WTC11 (cell line): Measurements from ENCODE around the gene SPATA2. TPM values are rescaled to one million over a fixed set of nuclear protein-coding genes. Genes with fewer than 3 reads are reported as not detected.

Source experiments
- ATAC-seq: fragments of 200-7000 bp; cut with Tn5 transposase; 2 replicates; pipeline ENCODE4 v1.10.0; 2021; ENCODE audit warnings: mild to moderate bottlenecking, moderate library complexity
- CTCF ChIA-PET: fragments of 300-600 bp; sonication (Branson Sonifier 250); formaldehyde crosslinking; loops from one replicate; lab custom pipeline; 2021; ENCODE audit warnings: antibody characterized with exemption; lab: Charles Lee
- POLR2A ChIA-PET: fragments of 350-600 bp; sonication (Branson Sonifier 250); formaldehyde crosslinking; loops from one replicate; lab custom pipeline; 2021; ENCODE audit warnings: antibody characterized with exemption; lab: Charles Lee
- DNase-seq: peaks from one replicate; pipeline ENCODE4 v3.0.0; 2021; ENCODE audit warnings: low spot score
- H3K27ac Mint-ChIP-seq: 2 replicates; pipeline ENCODE4 v1.8.0; 2021; ENCODE audit warnings: mixed read lengths
- H3K27me3 Mint-ChIP-seq: 2 replicates; pipeline ENCODE4 v1.8.0; 2021; ENCODE audit warnings: low read depth, mild to moderate bottlenecking, moderate library complexity, mixed read lengths
- H3K36me3 Mint-ChIP-seq: 2 replicates; pipeline ENCODE4 v1.8.0; 2021; ENCODE audit warnings: mixed read lengths
- H3K4me1 Mint-ChIP-seq: 2 replicates; pipeline ENCODE4 v1.8.0; 2022; ENCODE audit warnings: mixed read lengths
- H3K4me3 Mint-ChIP-seq: 2 replicates; pipeline ENCODE4 v1.8.0; 2021; ENCODE audit warnings: mild to moderate bottlenecking, moderate library complexity, mixed read lengths
- H3K9me3 Mint-ChIP-seq: 2 replicates; pipeline ENCODE4 v1.8.0; 2021; ENCODE audit warnings: mixed read lengths
- CREM ChIP-seq: sonication (generic); formaldehyde crosslinking; IDR thresholded peaks from 2 replicates; pipeline ENCODE4 v1.8.1; 2022; ENCODE audit warnings: mild to moderate bottlenecking, missing genetic modification reagents, moderate library complexity
- E2F5 ChIP-seq: sonication (generic); formaldehyde crosslinking; IDR thresholded peaks from 2 replicates; pipeline ENCODE4 v1.8.1; 2022; ENCODE audit warnings: mild to moderate bottlenecking, moderate library complexity, missing genetic modification reagents
- ETV6 ChIP-seq: sonication (generic); formaldehyde crosslinking; IDR thresholded peaks from 2 replicates; pipeline ENCODE4 v1.8.1; 2022; ENCODE audit warnings: mild to moderate bottlenecking, missing genetic modification reagents
- FOXP1 ChIP-seq: sonication (generic); formaldehyde crosslinking; IDR thresholded peaks from 2 replicates; pipeline ENCODE4 v1.8.0; 2022; ENCODE audit warnings: missing genetic modification reagents, mild to moderate bottlenecking, moderate library complexity, borderline replicate concordance
- GABPB1 ChIP-seq: sonication (generic); formaldehyde crosslinking; IDR thresholded peaks from 2 replicates; pipeline ENCODE4 v1.8.1; 2023; ENCODE audit warnings: mild to moderate bottlenecking, missing genetic modification reagents
- HMGXB4 ChIP-seq: sonication (generic); formaldehyde crosslinking; IDR thresholded peaks from 2 replicates; pipeline ENCODE4 v1.8.1; 2023; ENCODE audit warnings: mild to moderate bottlenecking, moderate library complexity, missing genetic modification reagents
- MAX ChIP-seq: sonication (generic); formaldehyde crosslinking; IDR thresholded peaks from 2 replicates; pipeline ENCODE4 v1.8.0; 2022; ENCODE audit warnings: mild to moderate bottlenecking, missing genetic modification reagents
- MXD4 ChIP-seq: fragments of 250-450 bp; sonication (Bioruptor Pico); IDR thresholded peaks from 2 replicates; pipeline ENCODE4 v1.8.0; 2021; ENCODE audit warnings: mild to moderate bottlenecking, moderate library complexity, borderline replicate concordance
- NR1H2 ChIP-seq: sonication (generic); formaldehyde crosslinking; IDR thresholded peaks from 2 replicates; pipeline ENCODE4 v1.9.0; 2021; ENCODE audit warnings: mild to moderate bottlenecking, moderate library complexity, missing genetic modification reagents
- NR2C2 ChIP-seq: sonication (generic); formaldehyde crosslinking; IDR thresholded peaks from 2 replicates; pipeline ENCODE4 v1.8.0; 2022; ENCODE audit warnings: mild to moderate bottlenecking, missing genetic modification reagents
- RELA ChIP-seq: sonication (generic); formaldehyde crosslinking; IDR thresholded peaks from 2 replicates; pipeline ENCODE4 v1.8.1; 2022; ENCODE audit warnings: missing genetic modification reagents, mild to moderate bottlenecking, borderline replicate concordance
- SOX15 ChIP-seq: fragments of 250-450 bp; sonication (Bioruptor Pico); IDR thresholded peaks from 2 replicates; pipeline ENCODE4 v1.9.0; 2021; ENCODE audit warnings: mild to moderate bottlenecking
- USF2 ChIP-seq: sonication (generic); formaldehyde crosslinking; IDR thresholded peaks from 2 replicates; pipeline ENCODE4 v1.8.1; 2023; ENCODE audit warnings: mild to moderate bottlenecking, missing genetic modification reagents, moderate library complexity
- ZNF121 ChIP-seq: sonication (generic); formaldehyde crosslinking; IDR thresholded peaks from 2 replicates; pipeline ENCODE4 v1.8.0; 2023; ENCODE audit warnings: missing genetic modification reagents
- ZNF317 ChIP-seq: sonication (generic); formaldehyde crosslinking; IDR thresholded peaks from 2 replicates; pipeline ENCODE4 v1.8.1; 2023; ENCODE audit warnings: low read depth, mild to moderate bottlenecking, moderate library complexity, missing genetic modification reagents, borderline replicate concordance
- total RNA-seq: library from RNA; stranded (reverse); gene quantifications from 3 replicates; pipeline ENCODE4 v1.2.3, GENCODE V29; 2021
- TF ChIP-seq, protein P1 (sequence below): sonication (generic); formaldehyde crosslinking; IDR thresholded peaks from 2 replicates; pipeline ENCODE4 v1.8.0; 2023; ENCODE audit warnings: missing genetic modification reagents, mild to moderate bottlenecking, borderline replicate concordance
- TF ChIP-seq, protein P2 (sequence below): sonication (generic); formaldehyde crosslinking; IDR thresholded peaks from 2 replicates; pipeline ENCODE4 v1.8.1; 2023; ENCODE audit warnings: mild to moderate bottlenecking, missing genetic modification reagents
- TF ChIP-seq, protein P3 (sequence below): sonication (generic); formaldehyde crosslinking; IDR thresholded peaks from 2 replicates; pipeline ENCODE4 v1.8.1; 2023; ENCODE audit warnings: mild to moderate bottlenecking, missing genetic modification reagents, moderate library complexity
- TF ChIP-seq, protein P4 (sequence below): fragments of 250-450 bp; sonication (Bioruptor Pico); IDR thresholded peaks from 2 replicates; pipeline ENCODE4 v1.9.0; 2021; ENCODE audit warnings: mild to moderate bottlenecking

The SPATA2 gene
- total RNA-seq, 1 experiment from 2014 or later: 11.3 TPM

- TF ChIP-seq USF2 (CRISPR knock-in tag): no peak
- no peak for TF ChIP-seq FOXP1 (CRISPR knock-in tag)
- no peak for TF ChIP-seq MXD4 (CRISPR knock-in tag)
- TF ChIP-seq, protein P1, sequence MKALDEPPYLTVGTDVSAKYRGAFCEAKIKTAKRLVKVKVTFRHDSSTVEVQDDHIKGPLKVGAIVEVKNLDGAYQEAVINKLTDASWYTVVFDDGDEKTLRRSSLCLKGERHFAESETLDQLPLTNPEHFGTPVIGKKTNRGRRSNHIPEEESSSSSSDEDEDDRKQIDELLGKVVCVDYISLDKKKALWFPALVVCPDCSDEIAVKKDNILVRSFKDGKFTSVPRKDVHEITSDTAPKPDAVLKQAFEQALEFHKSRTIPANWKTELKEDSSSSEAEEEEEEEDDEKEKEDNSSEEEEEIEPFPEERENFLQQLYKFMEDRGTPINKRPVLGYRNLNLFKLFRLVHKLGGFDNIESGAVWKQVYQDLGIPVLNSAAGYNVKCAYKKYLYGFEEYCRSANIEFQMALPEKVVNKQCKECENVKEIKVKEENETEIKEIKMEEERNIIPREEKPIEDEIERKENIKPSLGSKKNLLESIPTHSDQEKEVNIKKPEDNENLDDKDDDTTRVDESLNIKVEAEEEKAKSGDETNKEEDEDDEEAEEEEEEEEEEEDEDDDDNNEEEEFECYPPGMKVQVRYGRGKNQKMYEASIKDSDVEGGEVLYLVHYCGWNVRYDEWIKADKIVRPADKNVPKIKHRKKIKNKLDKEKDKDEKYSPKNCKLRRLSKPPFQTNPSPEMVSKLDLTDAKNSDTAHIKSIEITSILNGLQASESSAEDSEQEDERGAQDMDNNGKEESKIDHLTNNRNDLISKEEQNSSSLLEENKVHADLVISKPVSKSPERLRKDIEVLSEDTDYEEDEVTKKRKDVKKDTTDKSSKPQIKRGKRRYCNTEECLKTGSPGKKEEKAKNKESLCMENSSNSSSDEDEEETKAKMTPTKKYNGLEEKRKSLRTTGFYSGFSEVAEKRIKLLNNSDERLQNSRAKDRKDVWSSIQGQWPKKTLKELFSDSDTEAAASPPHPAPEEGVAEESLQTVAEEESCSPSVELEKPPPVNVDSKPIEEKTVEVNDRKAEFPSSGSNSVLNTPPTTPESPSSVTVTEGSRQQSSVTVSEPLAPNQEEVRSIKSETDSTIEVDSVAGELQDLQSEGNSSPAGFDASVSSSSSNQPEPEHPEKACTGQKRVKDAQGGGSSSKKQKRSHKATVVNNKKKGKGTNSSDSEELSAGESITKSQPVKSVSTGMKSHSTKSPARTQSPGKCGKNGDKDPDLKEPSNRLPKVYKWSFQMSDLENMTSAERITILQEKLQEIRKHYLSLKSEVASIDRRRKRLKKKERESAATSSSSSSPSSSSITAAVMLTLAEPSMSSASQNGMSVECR: no peak
- TF ChIP-seq GABPB1 (CRISPR knock-in tag): no peak
- TF ChIP-seq ZNF317: no peak
- TF ChIP-seq SOX15 (CRISPR knock-in tag): no peak
- no peak for TF ChIP-seq NR2C2 (CRISPR knock-in tag)
- TF ChIP-seq, protein P2, sequence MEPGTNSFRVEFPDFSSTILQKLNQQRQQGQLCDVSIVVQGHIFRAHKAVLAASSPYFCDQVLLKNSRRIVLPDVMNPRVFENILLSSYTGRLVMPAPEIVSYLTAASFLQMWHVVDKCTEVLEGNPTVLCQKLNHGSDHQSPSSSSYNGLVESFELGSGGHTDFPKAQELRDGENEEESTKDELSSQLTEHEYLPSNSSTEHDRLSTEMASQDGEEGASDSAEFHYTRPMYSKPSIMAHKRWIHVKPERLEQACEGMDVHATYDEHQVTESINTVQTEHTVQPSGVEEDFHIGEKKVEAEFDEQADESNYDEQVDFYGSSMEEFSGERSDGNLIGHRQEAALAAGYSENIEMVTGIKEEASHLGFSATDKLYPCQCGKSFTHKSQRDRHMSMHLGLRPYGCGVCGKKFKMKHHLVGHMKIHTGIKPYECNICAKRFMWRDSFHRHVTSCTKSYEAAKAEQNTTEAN (CRISPR knock-in tag): no peak
- TF ChIP-seq E2F5 (CRISPR knock-in tag): no peak
These were observed 27.6 kb upstream of the SPATA2 start (continued) for GRCh38 chr20:49942942-49943341.

DNA sequence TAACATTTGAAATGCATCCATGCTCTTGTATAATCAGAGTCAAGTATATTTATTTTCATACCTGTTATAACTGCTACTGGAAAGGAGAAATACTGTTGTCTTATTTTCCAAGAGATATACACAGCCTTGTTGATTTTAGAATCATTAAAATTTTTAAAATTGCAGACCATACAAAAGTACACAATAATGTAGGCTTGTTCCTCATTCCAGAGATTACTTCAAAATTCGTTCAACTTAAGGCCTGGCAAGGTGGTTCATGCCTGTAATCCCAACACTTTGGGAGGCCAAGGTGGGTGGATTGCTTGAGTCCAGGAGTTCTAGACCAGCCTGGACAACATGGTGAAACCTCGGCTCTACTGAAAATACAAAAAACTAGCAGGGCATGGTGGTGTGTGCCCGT is 27.0 kb upstream of the SPATA2 start:
- TF ChIP-seq, protein P2 (CRISPR knock-in tag): no peak
- TF ChIP-seq CREM (CRISPR knock-in tag) (no peak), RELA (CRISPR knock-in tag) (no peak), HMGXB4 (CRISPR knock-in tag) (no peak), MAX (no peak), NR1H2 (no peak), ETV6 (CRISPR knock-in tag) (no peak), ZNF121 (CRISPR knock-in tag) (no peak)
- TF ChIP-seq, protein P3, sequence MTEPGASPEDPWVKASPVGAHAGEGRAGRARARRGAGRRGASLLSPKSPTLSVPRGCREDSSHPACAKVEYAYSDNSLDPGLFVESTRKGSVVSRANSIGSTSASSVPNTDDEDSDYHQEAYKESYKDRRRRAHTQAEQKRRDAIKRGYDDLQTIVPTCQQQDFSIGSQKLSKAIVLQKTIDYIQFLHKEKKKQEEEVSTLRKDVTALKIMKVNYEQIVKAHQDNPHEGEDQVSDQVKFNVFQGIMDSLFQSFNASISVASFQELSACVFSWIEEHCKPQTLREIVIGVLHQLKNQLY (CRISPR knock-in tag): no peak
- TF ChIP-seq, protein P4, sequence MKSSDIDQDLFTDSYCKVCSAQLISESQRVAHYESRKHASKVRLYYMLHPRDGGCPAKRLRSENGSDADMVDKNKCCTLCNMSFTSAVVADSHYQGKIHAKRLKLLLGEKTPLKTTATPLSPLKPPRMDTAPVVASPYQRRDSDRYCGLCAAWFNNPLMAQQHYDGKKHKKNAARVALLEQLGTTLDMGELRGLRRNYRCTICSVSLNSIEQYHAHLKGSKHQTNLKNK (CRISPR knock-in tag): no peak
- TF ChIP-seq, all 79 proteins: peak for 0
- no peak for ATAC-seq
- Mint-ChIP-seq H3K4me1 (peaks cover 27% of the 10 kb centered on the region), H3K9me3 (no peaks in the 10 kb centered on the region), H3K4me3 (no peak overlapping the region), H3K36me3 (peaks cover 58% of the 10 kb centered on the region), H3K27me3 (no peaks in the 10 kb centered on the region), H3K27ac (no peak overlapping the region)
- ChIA-PET CTCF (no interaction called here), POLR2A (interaction anchor here (0.6 kb wide), 1 partner anchor 232 kb away, joined by 6 read pairs; no protein-coding TSS in a partner anchor)
- DNase-seq: no peak
